ENCODE measurements around the gene HOMER1. TPM values are rescaled to one million over a fixed set of nuclear protein-coding genes. Genes with fewer than 3 reads are reported as not detected.
A peak's percentile ranks its signal among the peaks of the same experiment; 100 is the strongest.
"Not testable (repeated sequence)": the region's sequence is repeated elsewhere in the genome, so short reads cannot be mapped to it uniquely, and the experiment has no call there.

The HOMER1 gene
- polyA plus RNA-seq, 3 donors from 2014 or later, result 0.11 to 4.1 (median 1.9) TPM

DNA sequence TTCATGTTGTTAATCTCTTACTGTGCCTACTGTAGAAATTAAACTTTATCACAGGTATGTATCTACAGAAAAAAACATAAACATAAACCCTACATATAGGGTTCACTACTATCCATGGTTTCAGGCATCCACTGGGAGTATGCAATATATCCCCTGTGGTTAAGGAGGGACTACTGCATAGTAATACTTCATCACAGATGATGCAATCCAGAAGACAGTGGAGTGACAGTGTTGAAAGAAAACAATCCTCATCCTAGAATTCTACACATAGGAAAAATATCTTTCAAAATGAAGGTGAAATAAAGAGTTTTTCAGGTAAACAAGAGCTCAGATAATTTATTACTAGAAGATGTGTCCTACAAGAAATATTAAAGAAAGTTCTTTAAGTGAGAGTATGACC, 105.9 kb downstream of the HOMER1 start:
- no peak overlapping the region for H3K4me3 Mint-ChIP-seq
- no peak overlapping the region for H3K27ac Mint-ChIP-seq
- peaks cover 0 to 4% (median 2%) of the 10 kb centered on the region in 3 donors for H3K27me3 Mint-ChIP-seq (ENCODE audit: low read depth in 3 of 3)

GRCh38 chr5:79407591-79407990, 106.3 kb downstream of the HOMER1 start:
- Mint-ChIP-seq H3K36me3 (peaks cover 3 to 19% (median 13%) of the 10 kb centered on the region in 3 donors), H3K9me3 (peaks cover 2 to 32% (median 15%) of the 10 kb centered on the region in 6 donors), H3K27me3 (ENCODE audit: low read depth in 3 of 3) (peaks cover 0 to 4% (median 2%) of the 10 kb centered on the region in 3 donors), H3K27ac (no peak overlapping the region), H3K4me3 (no peak overlapping the region), H3K4me1 (no peaks in the 10 kb centered on the region)
- DNase-seq, result no peak

More for the DNA sequence above, 105.9 kb downstream of the HOMER1 start:
- no peaks in the 10 kb centered on the region for H3K4me1 Mint-ChIP-seq
- no peak for DNase-seq
- peaks cover 3 to 19% (median 13%) of the 10 kb centered on the region in 3 donors for H3K36me3 Mint-ChIP-seq
- peaks cover 2 to 32% (median 15%) of the 10 kb centered on the region in 6 donors for H3K9me3 Mint-ChIP-seq

- H3K27ac Mint-ChIP-seq, result no peak overlapping the region
- H3K27me3 Mint-ChIP-seq (ENCODE audit: low read depth in 3 of 3), result no peaks in the 10 kb centered on the region
- DNase-seq, result no peak
- H3K4me1 Mint-ChIP-seq, result no peaks in the 10 kb centered on the region
- H3K36me3 Mint-ChIP-seq, result peaks cover 3 to 6% (median 4%) of the 10 kb centered on the region in 3 donors
- no peak overlapping the region for H3K4me3 Mint-ChIP-seq
- peaks cover 0 to 3% (median 0%) of the 10 kb centered on the region in 6 donors for H3K9me3 Mint-ChIP-seq
Measured at GRCh38 chr5:79401216-79401615, 112.7 kb downstream of the HOMER1 start.

GRCh38 chr5:79399046-79399445, 114.9 kb downstream of the HOMER1 start:
- Mint-ChIP-seq H3K27me3 (ENCODE audit: low read depth in 3 of 3) (no peaks in the 10 kb centered on the region), H3K9me3 (no peaks in the 10 kb centered on the region), H3K27ac (no peak overlapping the region), H3K4me3 (no peak overlapping the region), H3K36me3 (peaks cover 3 to 6% (median 4%) of the 10 kb centered on the region in 3 donors), H3K4me1 (no peaks in the 10 kb centered on the region)
- DNase-seq, result no peak

DNA sequence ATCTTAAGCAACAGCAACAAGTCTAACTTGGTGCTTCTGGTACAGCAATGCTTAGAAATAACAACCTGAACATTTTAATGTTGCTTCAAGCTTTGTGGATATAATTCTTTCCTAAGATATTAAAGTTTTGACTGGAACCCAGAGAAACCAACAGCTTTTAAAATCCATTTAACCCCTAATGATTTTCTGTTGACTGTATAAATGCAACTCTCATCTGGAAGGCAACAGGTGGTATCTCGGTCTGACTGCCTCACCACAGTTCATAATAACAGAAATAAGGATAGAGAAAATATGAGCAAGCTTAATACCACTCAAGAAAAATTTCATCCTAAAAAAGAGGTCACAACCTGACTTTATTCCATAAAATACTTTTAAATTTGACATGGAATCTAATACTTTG, 116.9 kb downstream of the HOMER1 start:
- Mint-ChIP-seq H3K27ac (no peak overlapping the region), H3K27me3 (ENCODE audit: low read depth in 3 of 3) (no peaks in the 10 kb centered on the region), H3K36me3 (peaks cover 3 to 6% (median 4%) of the 10 kb centered on the region in 3 donors), H3K9me3 (no peaks in the 10 kb centered on the region), H3K4me1 (no peaks in the 10 kb centered on the region), H3K4me3 (no peak overlapping the region)
- no peak for DNase-seq

GRCh38 chr5:79396265-79396664, 117.7 kb downstream of the HOMER1 start:
- no peaks in the 10 kb centered on the region for H3K4me1 Mint-ChIP-seq
- DNase-seq, result no peak
- no peaks in the 10 kb centered on the region for H3K9me3 Mint-ChIP-seq
- peaks cover under 1 to 3% (median 3%) of the 10 kb centered on the region in 3 donors for H3K36me3 Mint-ChIP-seq
- no peak overlapping the region for H3K4me3 Mint-ChIP-seq
- H3K27ac Mint-ChIP-seq, result peak overlapping the region in 1 of 6 donors; percentile 50
- no peaks in the 10 kb centered on the region for H3K27me3 Mint-ChIP-seq (ENCODE audit: low read depth in 3 of 3)

- Mint-ChIP-seq H3K9me3 (no peaks in the 10 kb centered on the region), H3K4me3 (no peak overlapping the region), H3K27ac (no peak overlapping the region), H3K4me1 (no peaks in the 10 kb centered on the region), H3K36me3 (peaks cover 0 to 3% (median 0%) of the 10 kb centered on the region in 3 donors), H3K27me3 (ENCODE audit: low read depth in 3 of 3) (no peaks in the 10 kb centered on the region)
- DNase-seq, result no peak
Measured at GRCh38 chr5:79395296-79395695, 118.6 kb downstream of the HOMER1 start.

- H3K9me3 Mint-ChIP-seq, result no peaks in the 10 kb centered on the region
- no peak overlapping the region for H3K4me3 Mint-ChIP-seq
Measured at GRCh38 chr5:79392776-79393175, 121.2 kb downstream of the HOMER1 start.

GRCh38 chr5:79386679-79387078, 127.3 kb downstream of the HOMER1 start:
- Mint-ChIP-seq H3K27me3 (ENCODE audit: low read depth in 3 of 3) (no peaks in the 10 kb centered on the region), H3K4me1 (no peaks in the 10 kb centered on the region), H3K9me3 (peaks cover 13 to 29% (median 22%) of the 10 kb centered on the region in 6 donors), H3K27ac (no peak overlapping the region), H3K4me3 (no peak overlapping the region), H3K36me3 (peaks cover 0 to 10% (median 6%) of the 10 kb centered on the region in 3 donors)
- no peak for DNase-seq

More at GRCh38 chr5:79392776-79393175, 121.2 kb downstream of the HOMER1 start:
- Mint-ChIP-seq H3K4me1 (no peaks in the 10 kb centered on the region), H3K27ac (no peak overlapping the region), H3K27me3 (ENCODE audit: low read depth in 3 of 3) (no peaks in the 10 kb centered on the region), H3K36me3 (peaks cover 0 to under 1% (median 0%) of the 10 kb centered on the region in 3 donors)
- no peak for DNase-seq

DNA sequence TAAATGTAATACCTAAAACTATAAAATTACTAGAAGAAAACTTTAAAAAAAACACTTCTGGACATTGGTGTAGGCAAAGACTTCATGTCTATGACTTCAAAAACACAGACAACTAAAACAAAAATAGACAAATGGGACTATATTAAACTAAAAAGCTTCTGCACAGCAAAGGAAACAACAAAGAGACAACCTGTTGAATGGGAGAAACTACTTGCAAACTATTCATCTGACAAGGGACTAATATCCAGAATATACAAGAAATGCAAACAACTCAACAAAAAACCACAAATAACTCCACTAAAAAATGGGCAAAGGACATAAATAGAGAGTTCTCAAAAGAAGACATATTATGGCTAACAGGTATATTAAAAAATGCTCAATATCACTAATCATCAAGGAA, 128.8 kb downstream of the HOMER1 start:
- not testable (repeated sequence) for H3K27me3 Mint-ChIP-seq (ENCODE audit: low read depth in 3 of 3); DNase-seq; H3K4me3 Mint-ChIP-seq; H3K27ac Mint-ChIP-seq; H3K36me3 Mint-ChIP-seq; H3K4me1 Mint-ChIP-seq
- H3K9me3 Mint-ChIP-seq, result peaks cover 18 to 37% (median 27%) of the 10 kb centered on the region in 6 donors

- peaks cover 0 to 4% (median 3%) of the 10 kb centered on the region in 3 donors for H3K27me3 Mint-ChIP-seq (ENCODE audit: low read depth in 3 of 3)
- peaks cover 13 to 32% (median 26%) of the 10 kb centered on the region in 6 donors for H3K9me3 Mint-ChIP-seq
- no peak overlapping the region for H3K27ac Mint-ChIP-seq
- no peak overlapping the region for H3K4me3 Mint-ChIP-seq
- peaks cover 0 to 4% (median 4%) of the 10 kb centered on the region in 3 donors for H3K36me3 Mint-ChIP-seq
- no peaks in the 10 kb centered on the region for H3K4me1 Mint-ChIP-seq
- no peak for DNase-seq
Measured at GRCh38 chr5:79378510-79379186, 135.3 kb downstream of the HOMER1 start.

DNA sequence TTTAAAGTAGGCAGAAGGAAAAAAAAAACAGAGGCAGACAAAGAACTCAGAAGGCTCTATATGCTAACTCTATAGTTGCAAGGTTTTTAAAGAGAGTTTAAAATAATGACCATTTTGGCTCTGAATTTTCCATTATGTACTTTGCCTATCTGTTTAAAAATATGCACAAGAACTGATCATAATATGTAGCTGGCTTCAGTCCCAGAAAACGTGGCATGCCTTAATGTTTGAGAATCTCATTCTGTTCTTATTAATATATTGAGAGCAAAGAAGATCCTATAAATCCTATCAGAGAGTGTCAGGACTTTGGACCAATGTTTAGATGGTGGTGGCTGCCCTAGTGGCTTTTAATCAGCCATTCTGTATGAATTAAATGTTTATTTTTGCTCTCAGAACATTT, 156.5 kb downstream of the HOMER1 start:
- H3K27ac Mint-ChIP-seq, result no peak overlapping the region
- no peak overlapping the region for H3K4me3 Mint-ChIP-seq
- no peaks in the 10 kb centered on the region for H3K36me3 Mint-ChIP-seq
- peaks cover 3 to 5% (median 4%) of the 10 kb centered on the region in 3 donors for H3K27me3 Mint-ChIP-seq (ENCODE audit: low read depth in 3 of 3)
- no peaks in the 10 kb centered on the region for H3K4me1 Mint-ChIP-seq
- H3K9me3 Mint-ChIP-seq, result peaks cover 0 to 2% (median 0%) of the 10 kb centered on the region in 6 donors
- no peak for DNase-seq

DNA sequence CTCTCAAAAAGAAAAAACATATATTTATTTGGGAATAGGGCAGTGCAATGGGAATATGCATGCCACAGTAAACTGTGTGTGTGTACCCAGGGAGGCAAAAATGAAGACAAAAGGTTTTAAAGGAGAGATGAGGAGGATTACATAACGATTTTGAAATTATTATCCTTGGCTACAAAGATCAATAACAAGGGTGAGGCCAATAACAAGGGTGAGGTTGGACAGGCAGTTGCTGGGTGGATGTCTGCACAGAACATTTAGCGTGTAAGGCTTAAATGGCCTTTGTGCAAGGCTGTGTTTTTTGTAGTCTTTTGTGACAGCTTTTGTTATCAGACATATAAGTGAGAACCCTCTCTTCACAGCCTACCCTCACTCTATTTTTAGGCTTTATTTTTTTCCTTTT, 164.1 kb downstream of the HOMER1 start:
- Mint-ChIP-seq H3K4me3 (no peak overlapping the region), H3K27ac (no peak overlapping the region), H3K9me3 (peaks cover 0 to 3% (median 0%) of the 10 kb centered on the region in 6 donors), H3K36me3 (no peaks in the 10 kb centered on the region), H3K4me1 (no peaks in the 10 kb centered on the region), H3K27me3 (ENCODE audit: low read depth in 3 of 3) (peaks cover 0 to 5% (median 2%) of the 10 kb centered on the region in 3 donors)
- DNase-seq, result no peak

DNA sequence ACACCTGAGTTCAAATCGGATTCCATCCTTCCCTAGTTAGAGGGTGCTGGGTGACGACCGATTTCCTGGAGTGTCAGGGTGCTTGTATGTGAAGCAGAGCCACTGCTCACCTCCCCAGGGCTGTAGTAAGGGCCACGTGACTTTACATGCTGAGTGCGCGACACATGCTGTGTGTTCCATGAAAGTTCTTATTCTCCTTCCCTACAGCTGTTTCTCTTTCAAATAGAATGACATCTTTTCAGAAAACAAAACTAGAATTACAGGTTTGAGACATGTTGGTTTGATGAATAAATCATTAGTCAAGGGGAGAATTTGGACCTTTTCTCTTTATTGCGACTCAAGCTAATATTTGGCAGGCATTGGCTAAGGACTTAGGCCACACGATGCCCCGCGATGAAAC, 164.9 kb downstream of the HOMER1 start:
- H3K4me3 Mint-ChIP-seq, result no peak overlapping the region
- no peaks in the 10 kb centered on the region for H3K36me3 Mint-ChIP-seq
- no peak overlapping the region for H3K27ac Mint-ChIP-seq
- peaks cover 0 to 5% (median 2%) of the 10 kb centered on the region in 3 donors for H3K27me3 Mint-ChIP-seq (ENCODE audit: low read depth in 3 of 3)
- no peaks in the 10 kb centered on the region for H3K4me1 Mint-ChIP-seq
- no peak for DNase-seq
- H3K9me3 Mint-ChIP-seq, result peaks cover 0 to 3% (median 0%) of the 10 kb centered on the region in 6 donors

Measured in immature natural killer cell (primary cell).